Measurements from ENCODE around the gene RPS15. TPM values are rescaled to one million over a fixed set of nuclear protein-coding genes. Genes with fewer than 3 reads are reported as not detected.

RPS15 gene
- total and polyA plus RNA-seq, 2 of the 13 experiments (the other 11 are each of a cell fraction or from before 2014, with no cell fraction given): 695 to 1,411 TPM

DNA sequence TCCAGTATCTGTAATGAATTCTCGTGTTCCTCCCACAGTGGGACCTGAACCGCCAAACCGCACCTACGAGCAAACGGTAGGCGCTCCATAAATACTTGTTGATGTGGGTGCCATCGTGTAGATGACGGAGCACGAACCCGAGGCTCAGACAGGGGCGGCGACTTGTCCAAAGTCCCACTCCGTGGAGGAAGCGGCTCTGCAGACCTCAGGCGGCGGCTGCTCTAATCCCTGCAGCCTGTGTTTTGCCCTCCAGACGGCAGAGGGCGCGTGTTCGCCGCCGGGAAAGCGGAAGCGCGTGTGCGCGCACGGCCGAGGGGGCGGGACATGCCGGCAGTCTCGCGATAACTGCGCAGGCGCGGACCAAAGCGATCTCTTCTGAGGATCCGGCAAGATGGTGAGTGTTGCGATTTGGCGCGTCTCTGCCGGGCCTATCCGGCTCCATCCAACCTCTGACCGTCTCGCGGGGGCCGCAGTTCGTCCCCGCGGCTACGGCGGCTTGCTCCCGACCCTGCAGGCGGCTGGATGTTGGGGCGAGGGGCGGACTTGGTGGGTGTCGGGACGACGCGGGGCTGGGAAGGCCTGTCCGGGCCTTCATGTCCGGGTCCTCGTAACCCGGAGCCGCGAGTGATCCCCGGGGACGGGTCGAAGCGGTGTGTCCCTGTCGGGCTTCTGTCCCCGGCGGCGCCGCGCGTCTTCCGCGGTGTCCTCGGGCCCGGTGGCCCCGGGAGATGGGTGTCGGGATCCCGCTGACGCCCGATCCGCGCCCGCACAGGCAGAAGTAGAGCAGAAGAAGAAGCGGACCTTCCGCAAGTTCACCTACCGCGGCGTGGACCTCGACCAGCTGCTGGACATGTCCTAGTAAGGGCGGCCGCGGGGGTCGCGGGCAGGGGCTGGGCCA, at the start of gene RPS15 (continued):
- TF ChIP-seq, protein P1, sequence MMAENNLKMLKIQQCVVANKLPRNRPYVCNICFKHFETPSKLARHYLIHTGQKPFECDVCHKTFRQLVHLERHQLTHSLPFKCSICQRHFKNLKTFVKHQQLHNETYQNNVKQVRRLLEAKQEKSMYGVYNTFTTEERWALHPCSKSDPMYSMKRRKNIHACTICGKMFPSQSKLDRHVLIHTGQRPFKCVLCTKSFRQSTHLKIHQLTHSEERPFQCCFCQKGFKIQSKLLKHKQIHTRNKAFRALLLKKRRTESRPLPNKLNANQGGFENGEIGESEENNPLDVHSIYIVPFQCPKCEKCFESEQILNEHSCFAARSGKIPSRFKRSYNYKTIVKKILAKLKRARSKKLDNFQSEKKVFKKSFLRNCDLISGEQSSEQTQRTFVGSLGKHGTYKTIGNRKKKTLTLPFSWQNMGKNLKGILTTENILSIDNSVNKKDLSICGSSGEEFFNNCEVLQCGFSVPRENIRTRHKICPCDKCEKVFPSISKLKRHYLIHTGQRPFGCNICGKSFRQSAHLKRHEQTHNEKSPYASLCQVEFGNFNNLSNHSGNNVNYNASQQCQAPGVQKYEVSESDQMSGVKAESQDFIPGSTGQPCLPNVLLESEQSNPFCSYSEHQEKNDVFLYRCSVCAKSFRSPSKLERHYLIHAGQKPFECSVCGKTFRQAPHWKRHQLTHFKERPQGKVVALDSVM (CRISPR knock-in tag; IDR thresholded peaks at IDR 0.05): peak; percentile 72
- TF ChIP-seq MEF2D (CRISPR knock-in tag; IDR thresholded peaks at IDR 0.05) (peak; percentile 93), JUND (CRISPR knock-in tag; IDR thresholded peaks at IDR 0.05) (peak; percentile 81), ZNF747 (CRISPR knock-in tag; IDR thresholded peaks at IDR 0.05; ENCODE audit: borderline replicate concordance) (peak; percentile 98), KDM6A (CRISPR knock-in tag; IDR thresholded peaks at IDR 0.05; ENCODE audit: low read depth) (peak; percentile 23; the same call in 1 of the 2 replicates), SIX4 (CRISPR knock-in tag; IDR thresholded peaks at IDR 0.05) (0 out of 2 replicates have a peak, but pooled peaks have one; percentile 61), PAF1 (CRISPR knock-in tag; IDR thresholded peaks at IDR 0.05) (peak; percentile 67; the same call in 1 of the 2 replicates), HIVEP1 (CRISPR knock-in tag; IDR thresholded peaks at IDR 0.05) (peak; percentile 95), KDM2A (CRISPR knock-in tag; IDR thresholded peaks at IDR 0.05; ENCODE audit: borderline replicate concordance, low read depth) (peak; percentile 99), RBM39 (IDR thresholded peaks at IDR 0.05; ENCODE audit: low read depth, low read length, poor library complexity, severe bottlenecking) (peak; percentile 98), ZNF563 (CRISPR knock-in tag; IDR thresholded peaks at IDR 0.05) (peak; percentile 91), MEIS1 (CRISPR knock-in tag; IDR thresholded peaks at IDR 0.05; ENCODE audit: borderline replicate concordance) (peak; percentile 49)
- TF ChIP-seq, protein P2, sequence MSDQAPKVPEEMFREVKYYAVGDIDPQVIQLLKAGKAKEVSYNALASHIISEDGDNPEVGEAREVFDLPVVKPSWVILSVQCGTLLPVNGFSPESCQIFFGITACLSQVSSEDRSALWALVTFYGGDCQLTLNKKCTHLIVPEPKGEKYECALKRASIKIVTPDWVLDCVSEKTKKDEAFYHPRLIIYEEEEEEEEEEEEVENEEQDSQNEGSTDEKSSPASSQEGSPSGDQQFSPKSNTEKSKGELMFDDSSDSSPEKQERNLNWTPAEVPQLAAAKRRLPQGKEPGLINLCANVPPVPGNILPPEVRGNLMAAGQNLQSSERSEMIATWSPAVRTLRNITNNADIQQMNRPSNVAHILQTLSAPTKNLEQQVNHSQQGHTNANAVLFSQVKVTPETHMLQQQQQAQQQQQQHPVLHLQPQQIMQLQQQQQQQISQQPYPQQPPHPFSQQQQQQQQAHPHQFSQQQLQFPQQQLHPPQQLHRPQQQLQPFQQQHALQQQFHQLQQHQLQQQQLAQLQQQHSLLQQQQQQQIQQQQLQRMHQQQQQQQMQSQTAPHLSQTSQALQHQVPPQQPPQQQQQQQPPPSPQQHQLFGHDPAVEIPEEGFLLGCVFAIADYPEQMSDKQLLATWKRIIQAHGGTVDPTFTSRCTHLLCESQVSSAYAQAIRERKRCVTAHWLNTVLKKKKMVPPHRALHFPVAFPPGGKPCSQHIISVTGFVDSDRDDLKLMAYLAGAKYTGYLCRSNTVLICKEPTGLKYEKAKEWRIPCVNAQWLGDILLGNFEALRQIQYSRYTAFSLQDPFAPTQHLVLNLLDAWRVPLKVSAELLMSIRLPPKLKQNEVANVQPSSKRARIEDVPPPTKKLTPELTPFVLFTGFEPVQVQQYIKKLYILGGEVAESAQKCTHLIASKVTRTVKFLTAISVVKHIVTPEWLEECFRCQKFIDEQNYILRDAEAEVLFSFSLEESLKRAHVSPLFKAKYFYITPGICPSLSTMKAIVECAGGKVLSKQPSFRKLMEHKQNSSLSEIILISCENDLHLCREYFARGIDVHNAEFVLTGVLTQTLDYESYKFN (CRISPR knock-in tag; conservative IDR thresholded peaks at IDR 0.05): peak; percentile 81
- TF ChIP-seq, protein P3, sequence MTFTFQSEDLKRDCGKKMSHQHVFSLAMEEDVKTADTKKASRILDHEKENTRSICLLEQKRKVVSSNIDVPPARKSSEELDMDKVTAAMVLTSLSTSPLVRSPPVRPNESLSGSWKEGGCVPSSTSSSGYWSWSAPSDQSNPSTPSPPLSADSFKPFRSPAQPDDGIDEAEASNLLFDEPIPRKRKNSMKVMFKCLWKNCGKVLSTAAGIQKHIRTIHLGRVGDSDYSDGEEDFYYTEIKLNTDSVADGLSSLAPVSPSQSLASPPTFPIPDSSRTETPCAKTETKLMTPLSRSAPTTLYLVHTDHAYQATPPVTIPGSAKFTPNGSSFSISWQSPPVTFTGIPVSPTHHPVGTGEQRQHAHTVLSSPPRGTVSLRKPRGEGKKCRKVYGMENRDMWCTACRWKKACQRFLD (CRISPR knock-in tag; IDR thresholded peaks at IDR 0.05; ENCODE audit: borderline replicate concordance): peak; percentile 94
- TF ChIP-seq, protein P4, sequence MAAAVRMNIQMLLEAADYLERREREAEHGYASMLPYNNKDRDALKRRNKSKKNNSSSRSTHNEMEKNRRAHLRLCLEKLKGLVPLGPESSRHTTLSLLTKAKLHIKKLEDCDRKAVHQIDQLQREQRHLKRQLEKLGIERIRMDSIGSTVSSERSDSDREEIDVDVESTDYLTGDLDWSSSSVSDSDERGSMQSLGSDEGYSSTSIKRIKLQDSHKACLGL (CRISPR knock-in tag; IDR thresholded peaks at IDR 0.05): peak; percentile 84
- TF ChIP-seq, protein P5, sequence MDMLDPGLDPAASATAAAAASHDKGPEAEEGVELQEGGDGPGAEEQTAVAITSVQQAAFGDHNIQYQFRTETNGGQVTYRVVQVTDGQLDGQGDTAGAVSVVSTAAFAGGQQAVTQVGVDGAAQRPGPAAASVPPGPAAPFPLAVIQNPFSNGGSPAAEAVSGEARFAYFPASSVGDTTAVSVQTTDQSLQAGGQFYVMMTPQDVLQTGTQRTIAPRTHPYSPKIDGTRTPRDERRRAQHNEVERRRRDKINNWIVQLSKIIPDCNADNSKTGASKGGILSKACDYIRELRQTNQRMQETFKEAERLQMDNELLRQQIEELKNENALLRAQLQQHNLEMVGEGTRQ (IDR thresholded peaks at IDR 0.05; ENCODE audit: low read depth, low read length): 0 out of 2 replicates have a peak, but pooled peaks have one; percentile 21
- TF ChIP-seq, protein P5 (CRISPR knock-in tag; IDR thresholded peaks at IDR 0.05; ENCODE audit: borderline replicate concordance): peak; percentile 34; the same call in 1 of the 2 replicates
